K562 (cell line): ENCODE results near the gene RPS8. TPM values are rescaled to one million over a fixed set of nuclear protein-coding genes. Genes with fewer than 3 reads are reported as not detected.

Experiments
- ATF1 ChIP-seq, 2 experiments: fragments of 450-650 bp in 1 of 2; IDR thresholded peaks; 2 replicates each; pipeline ENCODE4 v1.6.1; 2016; ENCODE audit warnings: missing compliant biosample characterization in 1 of 2, missing genetic modification characterization in 1 of 2
- CBFA2T3 ChIP-seq: fragments of 450-650 bp; IDR thresholded peaks from 2 replicates; pipeline ENCODE4 v1.6.1; 2017
- GMEB1 ChIP-seq: fragments of 250-450 bp; sonication (Bioruptor Pico); IDR thresholded peaks from 2 replicates; pipeline ENCODE4 v1.4.0; 2020; ENCODE audit warnings: mild to moderate bottlenecking
- HMGN3 ChIP-seq: IDR thresholded peaks from 2 replicates; pipeline ENCODE4 v1.6.1; 2011; ENCODE audit warnings: borderline replicate concordance, low read depth, mild to moderate bottlenecking, mixed read lengths, low read length; ENCODE audit not compliant: insufficient read length; ENCODE audit errors: extremely low read depth
- ID3 ChIP-seq, 2 experiments: fragments of 250-450 bp in 1 of 2; fragments of 450-650 bp in 1 of 2; sonication (Bioruptor Pico) in 1 of 2; IDR thresholded peaks; 2 replicates each; pipeline versions ENCODE4 v1.6.1 to v1.8.0; 2016 to 2021; ENCODE audit warnings: mild to moderate bottlenecking in 2 of 2, moderate library complexity in 2 of 2, missing compliant biosample characterization in 1 of 2, missing genetic modification characterization in 1 of 2
- KLF1 ChIP-seq: fragments of 450-650 bp; IDR thresholded peaks from 2 replicates; pipeline ENCODE4 v1.6.1; 2016; ENCODE audit warnings: missing genetic modification characterization, missing compliant biosample characterization
- LARP7 ChIP-seq: fragments of 450-650 bp; IDR thresholded peaks from 2 replicates; pipeline ENCODE4 v1.6.1; 2016
- MBD2 ChIP-seq: sonication (generic); IDR thresholded peaks from 2 replicates; pipeline ENCODE4 v1.6.1; 2016; ENCODE audit warnings: low read depth, borderline replicate concordance
- NR2C1 ChIP-seq, 2 experiments: fragments of 450-650 bp; IDR thresholded peaks; 2 replicates each; pipeline ENCODE4 v1.6.1; 2017; ENCODE audit warnings: mild to moderate bottlenecking in 2 of 2, antibody characterized with exemption in 1 of 2, inconsistent platforms in 1 of 2, missing compliant biosample characterization in 1 of 2, missing genetic modification characterization in 1 of 2
- PBX2 ChIP-seq, 2 experiments: IDR thresholded peaks in 1 of 2; conservative IDR thresholded peaks in 1 of 2; 2 replicates each; pipeline ENCODE4 v1.6.1; 2016; ENCODE audit warnings: low read depth in 2 of 2, mild to moderate bottlenecking in 1 of 2, missing compliant biosample characterization in 1 of 2, missing genetic modification characterization in 1 of 2, moderate library complexity in 1 of 2
- POLR2G ChIP-seq: fragments of 200-400 bp; formaldehyde crosslinking; IDR thresholded peaks from 2 replicates; pipeline ENCODE4 v1.6.1; 2017; ENCODE audit warnings: low read depth, mild to moderate bottlenecking, antibody characterized with exemption, low read length, moderate library complexity
- RBFOX2 ChIP-seq: fragments of 200-400 bp; formaldehyde crosslinking; IDR thresholded peaks from 2 replicates; pipeline ENCODE4 v1.6.1; 2017; ENCODE audit warnings: low read depth, mild to moderate bottlenecking, low read length, moderate library complexity
- RFX7 ChIP-seq: fragments of 250-450 bp; sonication (Bioruptor Pico); IDR thresholded peaks from 2 replicates; pipeline ENCODE4 v1.5.1; 2021; ENCODE audit warnings: mild to moderate bottlenecking
- SIN3B ChIP-seq: fragments of 450-650 bp; IDR thresholded peaks from 2 replicates; pipeline ENCODE4 v1.6.1; 2017; ENCODE audit warnings: low read depth, mild to moderate bottlenecking, moderate library complexity
- SMC3 ChIP-seq: conservative IDR thresholded peaks from 2 replicates; pipeline ENCODE4 v1.6.1; 2011; ENCODE audit warnings: low read depth, low read length, improper control_type of control experiment; ENCODE audit not compliant: insufficient read depth
- SP1 ChIP-seq: sonication (generic); formaldehyde crosslinking; IDR thresholded peaks from 2 replicates; pipeline ENCODE4 v1.8.1; 2022; ENCODE audit warnings: mild to moderate bottlenecking, missing genetic modification reagents
- SP2 ChIP-seq: IDR thresholded peaks from 2 replicates; pipeline ENCODE4 v1.6.1; 2011; ENCODE audit warnings: mild to moderate bottlenecking, low read depth, low read length, moderate library complexity; ENCODE audit not compliant: poor library complexity, severe bottlenecking; ENCODE audit errors: extremely low read depth
- TBP ChIP-seq: optimal IDR thresholded peaks from 2 replicates; pipeline ENCODE3; 2011; ENCODE audit warnings: low read depth, low read length, improper control_type of control experiment
- USF1 ChIP-seq: sonication (generic); formaldehyde crosslinking; IDR thresholded peaks from 2 replicates; pipeline ENCODE4 v1.9.0; 2022; ENCODE audit warnings: mild to moderate bottlenecking, missing genetic modification reagents
- ZBTB8A ChIP-seq: fragments of 450-650 bp; IDR thresholded peaks from 2 replicates; pipeline ENCODE4 v1.6.1; 2018; ENCODE audit warnings: mild to moderate bottlenecking, moderate library complexity; ENCODE audit not compliant: partially characterized antibody
- ZNF77 ChIP-seq: fragments of 250-450 bp; sonication (Bioruptor Pico); IDR thresholded peaks from 2 replicates; pipeline ENCODE4 v1.5.0; 2020
- polyA plus RNA-seq, 8 experiments: library from polyadenylated mRNA; depleted of rRNA in 4 of 8; stranded (reverse) in 5 of 8; unstranded in 3 of 8; fragments of >200 nt; fragmentation: Nextera tagmentation in 2 of 8; fragmentation: Illumina TruSeq in 1 of 8; extraction: Ambion mirVana in 2 of 8; extraction: Trizol in 1 of 8; gene quantifications; 2 replicates each; pipeline versions ENCODE4 v1.2.1 to v1.2.3, GENCODE V29; 2011 to 2014; ENCODE audit warnings: inconsistent platforms in 1 of 8, missing spikeins in 1 of 8
- total RNA-seq, 7 experiments: library from RNA; depleted of rRNA in 6 of 7; stranded (reverse); fragments of >200 nt in 6 of 7; fragmentation: Illumina TruSeq in 2 of 7; extraction: Trizol in 2 of 7; gene quantifications; 2 replicates each; pipeline versions ENCODE4 v1.2.1 to v1.2.3, GENCODE V29; 2011 to 2021; ENCODE audit warnings: low replicate concordance in 1 of 7

RPS8 gene
- total and polyA plus RNA-seq, 9 of the 15 experiments (the other 6 are each of a cell fraction or from before 2014, with no cell fraction given): 2,431 to 4,168 (median 3,109) TPM

- TF ChIP-seq ZBTB8A: no peak
- no peak for TF ChIP-seq RFX7 (CRISPR knock-in tag)
- 0 out of 2 replicates have a peak, but pooled peaks have one; percentile 18 for TF ChIP-seq USF1 (CRISPR knock-in tag)
- no peak for TF ChIP-seq ZNF77 (CRISPR knock-in tag)
- peak; percentile 30; the same call in 1 of the 2 replicates for TF ChIP-seq SP1 (CRISPR knock-in tag)
- TF ChIP-seq ID3 (CRISPR knock-in tag; IDR thresholded peaks at IDR 0.05): no peak
- TF ChIP-seq ID3 (tag; IDR thresholded peaks at IDR 0.05): no peak
- TF ChIP-seq HMGN3: no peak
- TF ChIP-seq SMC3: no peak
- no peak for TF ChIP-seq SP2
- TF ChIP-seq POLR2G: peak; percentile 56; the same call in 1 of the 2 replicates
- no peak for TF ChIP-seq MBD2
- TF ChIP-seq TBP: no peak
- peak; percentile 30; the same call in 1 of the 2 replicates for TF ChIP-seq KLF1 (tag)
- no peak for TF ChIP-seq PBX2 (CRISPR knock-in tag; IDR thresholded peaks at IDR 0.05; ENCODE audit: low read depth)
- 0 out of 2 replicates have a peak, but pooled peaks have one; percentile 13 for TF ChIP-seq PBX2 (tag; conservative IDR thresholded peaks at IDR 0.05; ENCODE audit: low read depth)
- peak; percentile 80 for TF ChIP-seq RBFOX2
- TF ChIP-seq GMEB1 (CRISPR knock-in tag): no peak
- no peak for TF ChIP-seq LARP7
- TF ChIP-seq CBFA2T3: no peak
- TF ChIP-seq ATF1 (CRISPR knock-in tag; IDR thresholded peaks at IDR 0.05): no peak
- no peak for TF ChIP-seq ATF1 (tag; IDR thresholded peaks at IDR 0.05)
- TF ChIP-seq NR2C1 (IDR thresholded peaks at IDR 0.05): no peak
- TF ChIP-seq NR2C1 (tag; IDR thresholded peaks at IDR 0.05): no peak
- TF ChIP-seq SIN3B: no peak
These were observed 27.1 kb downstream of the RPS8 start (continued) for GRCh38 chr1:44802306-44803061.
